ENCODE results near the gene TSEN34.
"Not testable (repeated sequence)": the region's sequence is repeated elsewhere in the genome, so short reads cannot be mapped to it uniquely, and the experiment has no call there.

Gene TSEN34

GRCh38 chr19:54172471-54173358 lies 18.4 kb upstream of the TSEN34 start, which contains the start of gene TMC4:
TMC4 (minus strand) TSS chr19:54173160; CDS start chr19:54173117, 43 bp downstream.
- no peaks in the 10 kb centered on the region for H3K9me3 Mint-ChIP-seq
- H3K27ac Mint-ChIP-seq = peak within 1 kb of the TSS; percentile 48
- H3K4me3 Mint-ChIP-seq = no peak within 1 kb of the TSS
- peaks cover 11% of the 10 kb centered on the region for H3K4me1 Mint-ChIP-seq
- H3K36me3 Mint-ChIP-seq = peaks cover 36% of the 10 kb centered on the region
- ATAC-seq = no peak
- DNase-seq (ENCODE audit: low spot score in 2 of 2) = no peak

GRCh38 chr19:54173359-54173699 lies 17.8 kb upstream of the TSEN34 start:
- Mint-ChIP-seq H3K36me3 (peaks cover 42% of the 10 kb centered on the region), H3K4me3 (no peak overlapping the region), H3K4me1 (peaks cover 7% of the 10 kb centered on the region), H3K27ac (no peak overlapping the region), H3K9me3 (no peaks in the 10 kb centered on the region)
- no peak for DNase-seq (ENCODE audit: low spot score in 2 of 2)
- ATAC-seq = no peak

- H3K9me3 Mint-ChIP-seq = no peaks in the 10 kb centered on the region
- no peak for DNase-seq (ENCODE audit: low spot score in 2 of 2)
- H3K36me3 Mint-ChIP-seq = peaks cover 50% of the 10 kb centered on the region
- H3K4me1 Mint-ChIP-seq = peaks cover 5% of the 10 kb centered on the region
- no peak for ATAC-seq
- H3K4me3 Mint-ChIP-seq = no peak overlapping the region
- H3K27ac Mint-ChIP-seq = peak overlapping the region; percentile 63
Measured at GRCh38 chr19:54173951-54174834, 16.9 kb upstream of the TSEN34 start.

- peak; percentile 86 for ATAC-seq
- H3K4me3 Mint-ChIP-seq = no peak overlapping the region
Measured at GRCh38 chr19:54178581-54179261, 12.4 kb upstream of the TSEN34 start.

GRCh38 chr19:54179262-54179852 lies 11.8 kb upstream of the TSEN34 start:
- no peak overlapping the region for H3K27ac Mint-ChIP-seq
- H3K4me1 Mint-ChIP-seq = no peaks in the 10 kb centered on the region
- peaks cover 58% of the 10 kb centered on the region for H3K36me3 Mint-ChIP-seq
- DNase-seq (ENCODE audit: low spot score in 2 of 2) (no peak), ATAC-seq (no peak)
- H3K9me3 Mint-ChIP-seq = no peaks in the 10 kb centered on the region
- H3K4me3 Mint-ChIP-seq = no peak overlapping the region

More at GRCh38 chr19:54178581-54179261, 12.4 kb upstream of the TSEN34 start:
- DNase-seq (ENCODE audit: low spot score in 2 of 2) = peak in 1 of 2 donors; percentile 67
- H3K36me3 Mint-ChIP-seq = peaks cover 52% of the 10 kb centered on the region
- H3K4me1 Mint-ChIP-seq = no peaks in the 10 kb centered on the region
- no peak overlapping the region for H3K27ac Mint-ChIP-seq
- no peaks in the 10 kb centered on the region for H3K9me3 Mint-ChIP-seq

GRCh38 chr19:54179921-54180461 lies 11.1 kb upstream of the TSEN34 start:
- H3K36me3 Mint-ChIP-seq = peaks cover 56% of the 10 kb centered on the region
- no peak overlapping the region for H3K4me3 Mint-ChIP-seq
- H3K27ac Mint-ChIP-seq = no peak overlapping the region
- DNase-seq (ENCODE audit: low spot score in 2 of 2) = no peak
- ATAC-seq = no peak
- no peaks in the 10 kb centered on the region for H3K9me3 Mint-ChIP-seq
- no peaks in the 10 kb centered on the region for H3K4me1 Mint-ChIP-seq

- Mint-ChIP-seq H3K4me3 (no peak overlapping the region), H3K9me3 (no peaks in the 10 kb centered on the region), H3K27ac (no peak overlapping the region), H3K36me3 (peaks cover 57% of the 10 kb centered on the region), H3K4me1 (no peaks in the 10 kb centered on the region)
- DNase-seq (ENCODE audit: low spot score in 2 of 2) = no peak
- no peak for ATAC-seq
Measured at GRCh38 chr19:54180691-54181091, 10.4 kb upstream of the TSEN34 start.

GRCh38 chr19:54181894-54182293 lies 9.2 kb upstream of the TSEN34 start:
- H3K36me3 Mint-ChIP-seq = peaks cover 60% of the 10 kb centered on the region
- H3K27ac Mint-ChIP-seq; DNase-seq (ENCODE audit: low spot score in 2 of 2); H3K9me3 Mint-ChIP-seq; H3K4me1 Mint-ChIP-seq; H3K4me3 Mint-ChIP-seq; ATAC-seq: not testable (repeated sequence)

- no peak overlapping the region for H3K27ac Mint-ChIP-seq
- DNase-seq (ENCODE audit: low spot score in 2 of 2) (no peak), ATAC-seq (no peak)
- no peaks in the 10 kb centered on the region for H3K9me3 Mint-ChIP-seq
- peaks cover 20% of the 10 kb centered on the region for H3K4me1 Mint-ChIP-seq
- H3K4me3 Mint-ChIP-seq = no peak overlapping the region
- H3K36me3 Mint-ChIP-seq = peaks cover 56% of the 10 kb centered on the region
Measured at GRCh38 chr19:54183431-54183830, 7.7 kb upstream of the TSEN34 start.

GRCh38 chr19:54186351-54186750 lies 4.8 kb upstream of the TSEN34 start:
- DNase-seq (ENCODE audit: low spot score in 2 of 2) = no peak
- no peak for ATAC-seq
- no peak overlapping the region for H3K27ac Mint-ChIP-seq
- H3K36me3 Mint-ChIP-seq = peaks cover 67% of the 10 kb centered on the region
- peak overlapping the region; percentile 95 for H3K4me3 Mint-ChIP-seq
- H3K4me1 Mint-ChIP-seq = peaks cover 23% of the 10 kb centered on the region
- H3K9me3 Mint-ChIP-seq = no peaks in the 10 kb centered on the region

GRCh38 chr19:54186934-54187381 lies 4.2 kb upstream of the TSEN34 start:
- peak overlapping the region; percentile 95 for H3K4me3 Mint-ChIP-seq
- no peaks in the 10 kb centered on the region for H3K9me3 Mint-ChIP-seq
- H3K4me1 Mint-ChIP-seq = peaks cover 29% of the 10 kb centered on the region
- DNase-seq (ENCODE audit: low spot score in 2 of 2) (no peak), ATAC-seq (no peak)
- peaks cover 72% of the 10 kb centered on the region for H3K36me3 Mint-ChIP-seq
- H3K27ac Mint-ChIP-seq = peak overlapping the region; percentile 99

GRCh38 chr19:54188215-54188871 lies 2.8 kb upstream of the TSEN34 start:
- DNase-seq (ENCODE audit: low spot score in 2 of 2) (no peak), ATAC-seq (no peak)
- Mint-ChIP-seq H3K27ac (peak overlapping the region; percentile 99), H3K4me3 (peak overlapping the region; percentile 95), H3K9me3 (no peaks in the 10 kb centered on the region), H3K36me3 (peaks cover 75% of the 10 kb centered on the region), H3K4me1 (peaks cover 43% of the 10 kb centered on the region)

GRCh38 chr19:54189145-54189734 lies 1.9 kb upstream of the TSEN34 start, which contains the start of gene MBOAT7:
MBOAT7 (minus strand) TSS chr19:54189580; CDS start chr19:54188508, 1,072 bp downstream.
- peaks cover 77% of the 10 kb centered on the region for H3K36me3 Mint-ChIP-seq
- DNase-seq (ENCODE audit: low spot score in 2 of 2) = no peak

More at GRCh38 chr19:54189145-54189734, 1.9 kb upstream of the TSEN34 start, which contains the start of gene MBOAT7:
- no peaks in the 10 kb centered on the region for H3K9me3 Mint-ChIP-seq
- H3K4me1 Mint-ChIP-seq = peaks cover 43% of the 10 kb centered on the region
- peak within 1 kb of the TSS; percentile 99 for H3K27ac Mint-ChIP-seq
- ATAC-seq = peak; percentile 53
- peak within 1 kb of the TSS; percentile 95 for H3K4me3 Mint-ChIP-seq

All from stimulated activated effector memory CD8-positive, alpha-beta T cell treated with anti-CD3 and anti-CD28 coated beads, Interleukin-12 subunit alpha, Interleukin-12 subunit beta, amount 100 ng/mL, for 72 hours (primary cell).